Measurements from ENCODE around the gene THAP8.

Gene THAP8

DNA sequence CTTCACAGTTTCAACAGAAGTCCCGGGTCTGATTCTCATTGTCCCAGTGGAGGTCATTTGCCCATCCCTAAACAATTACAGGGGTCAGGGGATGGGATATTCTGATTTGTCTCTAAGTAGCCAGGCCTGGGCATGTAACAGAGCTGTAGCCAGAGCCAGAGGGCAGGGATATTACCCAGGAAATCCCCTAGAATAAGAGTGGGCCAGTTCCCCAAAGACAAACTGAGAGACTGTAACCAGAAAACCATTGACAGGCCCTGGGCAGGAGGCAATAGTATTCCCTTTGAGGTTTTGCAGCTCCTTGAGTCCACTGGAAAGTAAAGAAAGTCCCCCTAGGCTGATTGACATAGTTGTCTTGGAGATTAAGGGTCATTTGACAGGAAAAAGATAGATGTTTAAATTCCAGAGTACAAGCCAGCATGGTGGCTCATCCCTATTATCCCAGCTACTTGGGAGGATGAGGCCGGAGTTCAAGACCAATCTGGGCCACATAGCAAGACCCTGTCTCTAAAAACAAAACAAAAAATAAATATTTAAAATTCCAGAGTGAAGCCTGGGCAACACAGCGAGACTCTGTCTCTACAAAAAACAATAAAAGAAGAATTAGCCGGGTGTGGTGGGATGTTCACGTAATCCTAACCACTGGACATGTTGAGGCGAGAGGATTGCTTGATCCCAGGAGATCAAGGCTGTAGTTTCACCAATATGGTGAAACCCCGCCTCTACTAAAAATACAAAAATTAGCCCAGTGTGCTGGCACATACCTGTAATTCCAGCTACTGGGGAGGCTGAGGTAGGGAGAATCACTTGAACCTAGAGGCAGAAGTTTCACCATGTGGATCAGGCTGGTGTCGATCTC is 60.9 kb downstream of the THAP8 start:
- no peak for DNase-seq

DNA sequence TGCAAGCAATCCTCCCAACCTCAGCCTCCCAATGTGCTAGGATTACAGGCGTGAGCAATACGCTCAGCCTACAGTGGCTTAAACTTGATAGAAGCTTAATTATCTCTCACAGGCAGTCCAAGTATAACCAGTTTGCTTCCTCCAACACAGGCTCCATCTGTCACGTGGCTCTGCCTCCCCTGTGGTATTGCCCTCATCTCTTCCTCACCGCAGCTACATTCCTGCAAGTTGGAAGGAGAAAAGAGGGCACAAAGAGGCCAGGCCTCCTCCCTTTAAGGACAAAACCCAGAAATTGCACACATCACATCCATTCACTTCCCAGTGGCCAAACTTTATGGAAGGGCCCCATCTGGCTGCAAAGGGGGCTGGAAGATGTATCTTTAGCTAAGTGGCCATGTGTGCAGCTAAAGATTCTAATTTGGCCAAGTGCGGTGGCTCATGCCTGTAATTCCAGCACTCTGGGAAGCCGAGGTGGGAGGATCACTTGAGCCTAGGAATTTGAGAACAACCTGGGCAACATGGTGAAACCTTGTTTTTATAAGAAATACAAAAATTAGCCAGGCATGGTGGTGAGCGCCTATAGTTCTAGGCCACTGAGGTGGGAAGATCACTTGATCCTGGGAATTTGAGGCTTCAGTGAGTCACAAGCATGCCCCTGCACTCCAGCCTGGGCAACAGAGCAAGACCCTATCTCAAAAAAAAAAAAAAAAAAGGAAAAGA is 62.2 kb downstream of the THAP8 start:
- no peak for DNase-seq

DNA sequence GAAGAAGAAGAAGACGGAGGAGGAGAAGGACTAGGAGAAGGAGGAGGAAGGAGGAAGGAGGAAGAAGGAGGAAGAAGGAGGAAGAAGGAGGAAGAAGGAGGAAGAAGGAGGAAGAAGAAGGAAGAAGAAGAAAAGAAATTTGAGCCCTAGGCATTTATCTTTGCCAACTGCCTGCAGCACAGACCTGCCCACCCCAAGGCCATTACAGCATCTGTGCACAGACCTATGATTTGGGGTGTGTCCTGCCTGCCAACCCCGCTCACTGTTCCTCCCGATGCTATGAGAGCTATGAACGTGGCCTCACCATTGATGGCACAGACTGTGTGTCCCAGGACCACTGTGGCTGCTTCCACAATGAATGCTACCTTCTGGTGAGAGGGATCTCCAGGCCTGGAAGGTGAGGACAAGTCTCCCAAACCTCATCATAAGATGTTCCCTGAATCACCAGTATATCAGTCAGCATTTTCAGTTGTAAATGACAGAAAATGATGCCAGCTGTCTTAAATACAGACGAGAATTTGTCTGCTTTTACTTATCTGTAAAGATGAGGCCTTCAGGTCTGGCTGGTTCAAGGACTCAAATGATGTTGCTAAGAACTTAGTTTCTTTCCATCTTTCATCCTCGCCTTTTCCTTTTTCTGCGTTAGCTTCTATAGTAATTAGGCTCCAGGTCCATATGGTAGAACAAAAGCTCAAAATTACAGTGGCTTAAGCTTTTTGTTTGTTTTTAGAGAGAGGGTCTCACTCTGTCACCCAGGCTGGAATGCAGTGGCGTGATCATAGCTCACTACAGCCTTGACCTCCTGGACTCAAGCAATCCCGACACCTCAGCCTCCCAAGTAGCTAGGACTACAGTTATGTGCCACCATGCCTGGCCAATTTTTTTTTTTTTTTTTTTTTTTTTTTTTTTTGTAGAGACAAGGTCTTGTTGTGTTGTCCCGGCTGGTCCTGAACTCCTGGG is 63.0 kb downstream of the THAP8 start:
- no peak for DNase-seq

DNA sequence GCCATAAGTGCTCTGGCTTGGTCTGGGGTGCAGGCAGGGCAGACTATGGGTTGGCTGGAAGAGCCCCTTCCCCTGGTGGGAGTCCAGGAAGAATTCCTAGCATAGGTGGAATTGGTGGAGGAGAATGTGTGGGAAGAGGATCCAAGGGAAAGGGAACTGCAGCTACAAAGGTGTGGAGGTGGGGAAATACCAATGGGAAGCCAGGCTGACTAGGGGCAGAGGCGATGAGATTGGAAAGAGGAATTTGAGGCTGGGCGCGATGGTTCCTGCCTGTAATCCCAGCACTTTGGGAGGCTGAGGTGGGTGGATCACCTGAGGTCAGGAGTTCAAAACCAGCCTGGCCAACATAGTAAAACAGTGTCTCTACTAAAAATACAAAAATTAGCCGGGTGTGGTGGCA is 63.9 kb downstream of the THAP8 start:
- no peak for DNase-seq

DNA sequence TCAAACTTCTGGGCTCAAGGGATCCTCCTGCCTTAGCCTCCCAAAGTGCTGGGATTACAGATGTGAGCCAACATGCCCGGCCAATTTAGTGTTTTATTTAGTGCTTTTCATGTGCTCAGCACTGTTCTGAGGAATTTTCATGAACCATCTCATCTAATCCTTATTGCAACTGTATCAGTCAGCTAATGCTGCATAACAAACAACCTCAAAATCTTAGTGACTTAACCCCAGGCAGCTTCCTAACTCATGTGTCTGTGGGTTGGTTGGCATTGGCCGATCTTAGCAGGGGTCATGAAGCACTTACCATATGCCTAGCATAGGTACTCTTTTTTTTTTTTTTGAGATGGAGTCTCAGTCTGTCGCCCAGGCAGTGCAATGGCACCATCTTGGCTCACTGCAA is 65.3 kb downstream of the THAP8 start:
- no peak for DNase-seq

DNA sequence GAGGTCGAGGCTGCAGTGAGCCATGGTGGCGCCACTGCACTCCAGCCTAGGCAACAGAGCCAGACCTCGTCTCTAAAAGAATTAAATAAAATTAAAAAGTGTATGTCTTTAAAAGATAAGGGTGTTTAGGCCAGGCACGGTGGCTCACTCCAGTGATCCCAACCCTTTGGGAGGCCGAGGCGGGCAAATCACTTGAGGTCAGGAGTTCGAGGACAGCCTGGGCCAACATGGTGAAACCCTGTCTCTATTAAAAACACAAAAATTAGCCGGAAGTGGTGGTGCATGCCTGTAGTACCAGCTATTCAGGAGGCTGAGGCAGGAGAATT is 66.6 kb downstream of the THAP8 start:
- no peak for DNase-seq

DNA sequence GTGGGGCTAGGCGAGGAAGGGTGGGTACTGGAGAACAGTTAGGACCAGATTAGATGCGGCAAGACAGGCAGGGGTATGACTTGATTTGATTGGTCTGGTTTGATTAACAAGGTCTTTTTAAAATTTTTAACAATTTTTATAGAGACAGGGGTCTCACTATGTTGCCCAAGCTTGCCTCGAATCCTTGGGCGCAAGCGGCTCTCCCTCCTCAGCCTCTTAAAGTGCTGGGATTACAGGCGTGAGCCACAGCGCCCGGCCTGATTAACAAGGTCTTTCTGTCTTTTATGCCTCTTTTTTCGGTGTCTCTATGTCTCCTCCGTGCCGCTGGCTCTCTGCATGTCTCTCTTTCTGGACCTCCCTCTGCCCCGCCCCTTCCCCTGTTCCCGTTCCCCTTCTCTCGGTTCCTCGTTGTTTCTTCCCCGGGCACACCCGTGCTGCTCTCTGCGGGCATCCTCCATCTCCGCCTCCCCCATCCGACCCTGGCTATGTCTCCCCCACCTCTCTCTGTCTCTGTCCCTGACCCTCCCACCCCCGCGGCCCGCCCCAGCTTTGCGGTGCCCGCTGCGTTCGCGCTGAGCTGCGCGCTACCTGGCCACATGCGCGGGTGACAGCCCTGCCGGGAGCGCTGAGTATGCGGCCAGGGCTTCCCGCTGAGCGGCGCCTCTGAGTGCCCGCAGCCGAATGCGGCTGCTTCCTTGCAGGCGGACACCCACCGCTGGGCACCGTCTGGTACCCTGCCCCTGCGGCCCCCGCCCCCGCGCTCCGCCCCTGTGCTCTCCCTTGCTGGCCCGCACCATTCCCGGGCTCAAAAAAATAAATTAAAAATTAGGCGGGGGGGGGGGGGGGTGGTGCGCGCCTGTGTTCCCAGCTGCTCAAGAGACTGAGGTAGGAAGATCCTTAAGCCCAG is 67.2 kb downstream of the THAP8 start:
- DNase-seq: peak; percentile 25

DNA sequence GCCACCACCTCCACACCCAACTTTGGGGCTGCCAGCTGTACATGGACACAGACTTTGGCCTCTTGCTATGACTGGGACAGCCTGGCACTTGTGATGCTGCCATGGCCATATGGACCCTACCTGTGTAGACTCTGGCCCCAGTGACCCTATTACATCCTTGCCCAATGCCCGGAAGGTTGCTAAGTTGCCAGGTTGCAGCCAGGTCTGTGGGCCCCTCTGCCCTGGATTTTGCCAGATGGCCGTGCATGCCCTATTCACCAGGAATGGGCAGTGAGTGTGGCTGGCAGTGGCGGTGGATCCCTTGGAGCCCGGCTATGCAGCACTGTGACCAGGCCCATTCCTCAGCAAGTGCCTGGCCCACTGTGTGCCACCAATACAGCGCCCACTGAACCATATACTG is 68.0 kb downstream of the THAP8 start:
- no peak for DNase-seq
